IPS-NIHi7 (cell line): ENCODE data around the gene SBSN.

Experiments used
- DNase-seq: peaks from one replicate; pipeline ENCODE4 v3.0.0; 2012; ENCODE audit warnings: mixed read lengths; ENCODE audit errors: extremely low spot score

The SBSN gene

GRCh38 chr19:35533201-35533821, 5.2 kb upstream of the SBSN start, which contains the start of gene GAPDHS:
TSS of gene GAPDHS (plus strand) at chr19:35533456. CDS start at chr19:35533528, 72 bp downstream.
- no peak for DNase-seq

GRCh38 chr19:35531291-35531690, 3.2 kb upstream of the SBSN start:
- no peak for DNase-seq

GRCh38 chr19:35529241-35530218, 1.4 kb upstream of the SBSN start:
- no peak for DNase-seq

DNA sequence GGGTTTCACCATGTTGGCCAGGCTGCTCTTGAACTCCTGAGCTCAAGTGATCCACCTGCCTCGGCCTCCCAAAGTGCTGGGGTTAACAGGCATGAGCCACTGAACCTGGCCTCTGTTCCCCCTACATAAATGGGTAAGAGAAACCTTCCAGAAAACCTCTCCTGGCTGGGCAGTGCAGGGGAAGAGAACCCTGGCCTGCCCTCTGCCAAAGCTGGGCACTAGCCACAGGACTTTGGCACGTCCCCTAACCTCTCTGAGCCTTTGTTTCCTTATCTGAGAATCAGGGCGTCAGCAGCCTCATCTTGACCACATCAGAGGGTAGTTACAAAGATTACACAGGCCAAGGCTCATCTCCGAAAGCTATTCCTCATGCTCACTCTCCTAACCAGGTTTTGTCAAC, 2.2 kb downstream of the SBSN start:
- no peak for DNase-seq

- DNase-seq = peak; percentile 45
Measured at GRCh38 chr19:35524181-35524837, 3.8 kb downstream of the SBSN start.

DNA sequence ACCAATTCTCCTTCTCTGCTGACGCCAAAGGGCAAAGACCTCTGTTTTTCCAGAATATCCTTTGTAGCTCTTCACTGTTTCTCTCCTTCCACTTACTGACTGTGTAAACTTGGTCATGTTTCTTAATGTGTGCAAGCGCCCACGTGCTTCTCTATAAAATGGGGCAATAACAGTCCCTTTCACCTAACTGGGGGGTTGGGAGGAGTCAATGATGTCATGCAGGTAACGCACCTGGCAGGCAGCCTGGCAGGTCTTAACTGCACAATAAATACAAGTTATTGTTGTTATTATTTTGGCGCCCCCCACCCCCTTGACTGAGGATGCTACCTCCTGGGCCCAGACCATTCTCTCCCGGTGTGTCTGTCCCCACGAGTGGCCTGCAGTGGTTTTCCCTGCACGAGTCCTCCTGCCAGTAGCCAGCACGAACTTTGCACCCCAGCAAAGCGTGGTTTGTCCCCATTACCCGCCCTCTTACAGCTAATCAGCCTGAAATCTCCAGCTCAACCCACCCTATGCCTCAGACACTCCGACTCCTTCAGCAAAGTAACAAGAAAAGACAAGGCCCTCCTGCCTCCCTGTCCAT, 5.3 kb downstream of the SBSN start:
- DNase-seq = no peak

GRCh38 chr19:35521124-35521743, 6.9 kb downstream of the SBSN start:
- no peak for DNase-seq

- DNase-seq = no peak
Measured at GRCh38 chr19:35519291-35519690, 8.8 kb downstream of the SBSN start.

GRCh38 chr19:35518313-35518712, 9.8 kb downstream of the SBSN start:
- DNase-seq = no peak

DNA sequence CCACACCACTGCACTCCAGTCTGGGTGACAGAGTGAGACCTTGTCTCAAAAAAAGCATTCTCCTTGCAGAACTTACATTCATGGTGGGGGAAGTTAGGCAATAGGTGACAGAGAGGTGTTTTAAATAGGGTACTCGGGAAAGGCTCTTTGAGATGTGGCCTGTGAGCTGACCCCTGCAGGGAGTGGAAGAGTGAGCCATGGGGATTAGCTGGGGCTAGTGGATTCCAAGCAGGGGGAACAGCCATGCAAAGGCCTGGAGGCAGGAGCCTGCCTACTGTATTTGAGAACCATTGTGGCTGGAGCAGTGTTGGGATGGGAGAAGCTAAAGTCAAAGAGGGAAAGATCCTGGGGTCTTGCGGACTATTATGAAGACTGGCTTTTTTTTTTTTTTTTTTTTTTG, 10.8 kb downstream of the SBSN start:
- no peak for DNase-seq

GRCh38 chr19:35516310-35516709, 11.8 kb downstream of the SBSN start:
- DNase-seq = no peak

GRCh38 chr19:35514282-35514809, 13.8 kb downstream of the SBSN start:
- DNase-seq = peak; percentile 64

DNA sequence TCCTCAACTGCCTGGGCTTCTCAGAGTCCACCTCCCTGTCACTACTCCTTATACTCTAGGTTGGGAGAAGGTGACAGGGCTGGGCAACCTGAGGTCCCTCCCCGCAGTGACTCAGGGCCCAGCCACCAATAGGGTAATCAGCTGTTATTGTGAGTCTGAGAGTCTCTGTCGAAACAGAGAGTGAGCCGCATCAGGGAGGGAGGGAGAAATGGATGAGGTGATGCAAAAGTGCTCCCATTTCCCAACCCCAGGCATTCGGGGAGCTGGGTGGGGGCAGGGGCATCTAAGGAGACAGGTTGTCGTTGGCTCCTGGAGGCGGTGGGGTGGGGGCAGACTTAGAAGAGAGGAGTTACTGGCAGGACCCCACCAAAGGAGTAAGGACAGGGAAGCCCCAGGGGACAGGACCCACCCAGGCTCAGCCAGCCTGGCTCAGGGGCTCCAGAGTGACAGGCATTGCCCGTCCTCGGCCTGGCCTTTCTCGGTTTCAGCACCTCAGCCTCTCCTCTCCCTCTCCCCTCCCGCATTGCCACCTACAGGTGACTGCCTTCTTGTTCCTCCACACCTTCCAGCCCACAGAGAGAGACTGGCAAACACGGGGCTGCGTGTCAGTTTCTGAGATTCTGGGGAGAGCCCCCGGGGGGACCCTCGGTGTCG, 14.4 kb downstream of the SBSN start, which contains the start of gene DMKN:
TSS of gene DMKN (minus strand) at position 22 of the 654 bp plus-strand sequence. CDS start 174 bp downstream, outside the sequence.
- peak; percentile 58 for DNase-seq

- no peak for DNase-seq
Measured at GRCh38 chr19:35512831-35513627, 15.1 kb downstream of the SBSN start.

DNA sequence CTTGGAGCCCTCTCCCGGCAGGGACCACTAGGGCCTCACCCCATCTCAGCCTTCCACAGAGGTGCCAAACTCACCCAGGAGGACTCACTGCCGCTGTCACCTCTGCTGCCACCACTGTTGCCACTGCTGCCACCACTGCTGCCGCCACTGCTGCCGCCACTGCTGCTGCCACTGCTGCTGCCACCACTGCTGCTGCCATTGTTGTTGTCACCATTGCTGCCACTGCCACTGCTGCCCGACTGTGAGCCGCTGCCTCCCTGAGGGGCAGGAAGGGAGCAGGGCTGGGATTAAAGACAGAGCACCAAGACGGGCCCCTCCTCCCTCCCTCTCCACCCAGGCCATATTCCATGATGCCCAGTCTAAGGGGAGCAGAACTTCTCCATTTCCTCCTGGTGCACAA, 16.8 kb downstream of the SBSN start:
- DNase-seq = no peak

GRCh38 chr19:35510626-35510964, 17.5 kb downstream of the SBSN start:
- no peak for DNase-seq

DNA sequence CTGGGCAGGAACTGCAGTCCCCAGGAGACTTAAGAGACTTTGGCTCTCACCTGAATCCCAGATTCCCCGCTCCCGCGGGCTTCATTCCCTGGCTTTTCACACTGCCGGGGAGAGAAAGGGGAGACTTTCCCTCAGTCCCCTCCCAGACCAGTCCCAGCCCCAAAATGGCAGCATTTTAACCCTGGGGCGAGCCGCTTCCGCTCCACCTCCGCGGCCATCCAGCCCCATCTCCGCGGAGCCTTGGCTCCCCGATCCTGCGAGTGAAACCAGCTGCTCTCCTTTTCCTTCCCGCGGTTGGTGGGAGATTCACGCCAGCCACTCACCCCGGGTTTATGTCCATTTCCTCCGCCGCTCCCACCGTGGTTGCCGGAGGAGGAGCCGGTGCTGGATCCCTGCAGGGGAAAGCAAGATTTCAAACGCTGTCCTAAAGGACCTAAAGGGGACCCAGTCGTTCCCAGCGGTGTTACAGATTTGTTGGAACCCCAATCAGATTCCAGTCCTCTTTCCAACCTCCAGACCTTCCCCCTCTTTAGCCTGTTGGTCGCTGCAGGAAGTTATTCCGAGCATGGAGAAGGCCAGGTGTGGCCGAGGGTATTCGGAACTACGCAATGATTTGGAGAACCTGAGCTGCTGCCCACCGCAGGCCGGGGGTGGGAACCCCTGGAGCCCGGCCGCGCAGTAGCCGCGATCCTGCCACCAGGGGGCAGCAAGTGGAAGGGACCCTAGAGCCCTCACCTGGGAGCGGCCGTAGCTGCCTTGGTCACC, 18.1 kb downstream of the SBSN start:
- DNase-seq = peak; percentile 96

DNA sequence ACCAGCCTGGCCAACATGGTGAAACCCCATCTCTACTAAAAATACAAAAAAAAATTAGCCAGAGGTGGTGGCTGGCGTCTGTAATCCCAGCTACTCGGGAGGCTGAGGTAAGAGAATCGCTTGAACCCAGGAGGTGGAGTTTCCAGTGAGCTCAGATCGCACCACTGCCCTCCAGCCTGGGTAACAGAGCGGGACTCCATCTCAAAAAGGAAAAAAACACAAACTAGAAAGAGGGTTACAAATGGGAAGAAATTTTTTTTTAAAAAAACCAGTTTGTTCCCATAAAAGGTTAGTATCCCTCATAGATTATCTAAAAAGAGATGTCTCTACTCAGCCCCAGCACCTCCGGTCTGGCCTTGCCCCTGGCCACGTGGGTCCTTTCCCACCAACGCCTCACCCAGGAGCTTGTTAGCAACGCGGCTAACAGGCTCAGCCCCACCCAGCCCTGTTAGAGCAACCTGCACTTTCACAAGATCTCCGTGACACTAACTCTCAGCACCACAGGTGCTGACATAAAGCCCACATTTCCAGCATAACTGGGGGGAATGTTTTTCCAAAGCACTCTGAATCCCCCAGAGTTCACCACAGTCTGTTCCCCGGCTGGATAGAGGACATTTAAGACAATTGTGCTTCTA, 19.0 kb downstream of the SBSN start:
- DNase-seq = peak; percentile 73

GRCh38 chr19:35508129-35508528, 20.0 kb downstream of the SBSN start:
- DNase-seq = no peak
